A549 (cell line): ENCODE results near the gene NGLY1.

Source experiments
- CEBPB ChIP-seq, 2 experiments: fragments of >200 bp in 1 of 2; sonication (Bioruptor Twin) in 1 of 2; formaldehyde crosslinking in 1 of 2; IDR thresholded peaks; 2 replicates each; pipeline ENCODE4 v1.6.1; 2012 to 2016
- KDM5A ChIP-seq: fragments of 200-600 bp; sonication (generic); IDR thresholded peaks from 2 replicates; pipeline ENCODE4 v1.6.1; 2016; ENCODE audit warnings: antibody characterized with exemption, mild to moderate bottlenecking
- NR3C1 ChIP-seq: fragments of >200 bp; sonication (Bioruptor Twin); formaldehyde crosslinking; IDR thresholded peaks from 3 replicates; pipeline ENCODE4 v1.6.1; 2017
- POLR2A ChIP-seq: IDR thresholded peaks from 2 replicates; pipeline ENCODE4 v1.6.1; 2012; ENCODE audit warnings: mild to moderate bottlenecking, low read length
- TF ChIP-seq, protein P1 (sequence below): fragments of >200 bp; sonication (Bioruptor Twin); formaldehyde crosslinking; IDR thresholded peaks from 3 replicates; pipeline ENCODE4 v1.5.1; 2016
- TF ChIP-seq, protein P2 (sequence below): fragments of 200-600 bp; sonication (generic); IDR thresholded peaks from 2 replicates; pipeline ENCODE4 v1.6.1; 2016; ENCODE audit warnings: antibody characterized with exemption, mild to moderate bottlenecking, moderate library complexity

DNA sequence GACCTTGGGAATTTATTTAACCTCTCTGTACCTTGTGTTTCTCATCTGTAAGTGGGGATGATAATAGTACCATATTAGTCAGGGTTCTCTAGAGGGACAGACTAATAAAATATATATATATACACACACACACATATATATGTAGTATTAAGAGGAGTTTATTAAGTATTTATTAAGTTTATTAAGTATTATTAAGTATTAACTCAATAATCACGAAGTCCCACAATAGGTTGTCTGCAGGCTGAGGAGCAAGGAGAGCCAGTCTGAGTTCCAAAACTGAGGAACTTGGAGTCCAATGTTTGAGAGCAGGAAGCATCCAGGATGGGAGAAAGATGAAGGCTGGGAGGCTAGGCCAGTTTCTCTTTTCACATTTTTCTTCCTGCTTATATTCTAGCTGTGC, 21.4 kb upstream of the NGLY1 start:
- TF ChIP-seq CEBPB (IDR thresholded peaks at IDR 0.05) (no peak), NR3C1 (no peak), KDM5A (no peak), POLR2A (no peak)
- TF ChIP-seq, protein P1, sequence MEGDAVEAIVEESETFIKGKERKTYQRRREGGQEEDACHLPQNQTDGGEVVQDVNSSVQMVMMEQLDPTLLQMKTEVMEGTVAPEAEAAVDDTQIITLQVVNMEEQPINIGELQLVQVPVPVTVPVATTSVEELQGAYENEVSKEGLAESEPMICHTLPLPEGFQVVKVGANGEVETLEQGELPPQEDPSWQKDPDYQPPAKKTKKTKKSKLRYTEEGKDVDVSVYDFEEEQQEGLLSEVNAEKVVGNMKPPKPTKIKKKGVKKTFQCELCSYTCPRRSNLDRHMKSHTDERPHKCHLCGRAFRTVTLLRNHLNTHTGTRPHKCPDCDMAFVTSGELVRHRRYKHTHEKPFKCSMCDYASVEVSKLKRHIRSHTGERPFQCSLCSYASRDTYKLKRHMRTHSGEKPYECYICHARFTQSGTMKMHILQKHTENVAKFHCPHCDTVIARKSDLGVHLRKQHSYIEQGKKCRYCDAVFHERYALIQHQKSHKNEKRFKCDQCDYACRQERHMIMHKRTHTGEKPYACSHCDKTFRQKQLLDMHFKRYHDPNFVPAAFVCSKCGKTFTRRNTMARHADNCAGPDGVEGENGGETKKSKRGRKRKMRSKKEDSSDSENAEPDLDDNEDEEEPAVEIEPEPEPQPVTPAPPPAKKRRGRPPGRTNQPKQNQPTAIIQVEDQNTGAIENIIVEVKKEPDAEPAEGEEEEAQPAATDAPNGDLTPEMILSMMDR: no peak
- TF ChIP-seq, protein P2, sequence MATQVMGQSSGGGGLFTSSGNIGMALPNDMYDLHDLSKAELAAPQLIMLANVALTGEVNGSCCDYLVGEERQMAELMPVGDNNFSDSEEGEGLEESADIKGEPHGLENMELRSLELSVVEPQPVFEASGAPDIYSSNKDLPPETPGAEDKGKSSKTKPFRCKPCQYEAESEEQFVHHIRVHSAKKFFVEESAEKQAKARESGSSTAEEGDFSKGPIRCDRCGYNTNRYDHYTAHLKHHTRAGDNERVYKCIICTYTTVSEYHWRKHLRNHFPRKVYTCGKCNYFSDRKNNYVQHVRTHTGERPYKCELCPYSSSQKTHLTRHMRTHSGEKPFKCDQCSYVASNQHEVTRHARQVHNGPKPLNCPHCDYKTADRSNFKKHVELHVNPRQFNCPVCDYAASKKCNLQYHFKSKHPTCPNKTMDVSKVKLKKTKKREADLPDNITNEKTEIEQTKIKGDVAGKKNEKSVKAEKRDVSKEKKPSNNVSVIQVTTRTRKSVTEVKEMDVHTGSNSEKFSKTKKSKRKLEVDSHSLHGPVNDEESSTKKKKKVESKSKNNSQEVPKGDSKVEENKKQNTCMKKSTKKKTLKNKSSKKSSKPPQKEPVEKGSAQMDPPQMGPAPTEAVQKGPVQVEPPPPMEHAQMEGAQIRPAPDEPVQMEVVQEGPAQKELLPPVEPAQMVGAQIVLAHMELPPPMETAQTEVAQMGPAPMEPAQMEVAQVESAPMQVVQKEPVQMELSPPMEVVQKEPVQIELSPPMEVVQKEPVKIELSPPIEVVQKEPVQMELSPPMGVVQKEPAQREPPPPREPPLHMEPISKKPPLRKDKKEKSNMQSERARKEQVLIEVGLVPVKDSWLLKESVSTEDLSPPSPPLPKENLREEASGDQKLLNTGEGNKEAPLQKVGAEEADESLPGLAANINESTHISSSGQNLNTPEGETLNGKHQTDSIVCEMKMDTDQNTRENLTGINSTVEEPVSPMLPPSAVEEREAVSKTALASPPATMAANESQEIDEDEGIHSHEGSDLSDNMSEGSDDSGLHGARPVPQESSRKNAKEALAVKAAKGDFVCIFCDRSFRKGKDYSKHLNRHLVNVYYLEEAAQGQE: no peak
